Small intestine (tissue), 7 donors: ENCODE results near the gene GNAT2. TPM values are rescaled to one million over a fixed set of nuclear protein-coding genes. Genes with fewer than 3 reads are reported as not detected.

Experiments
- DNase-seq, 2 donors: peaks; one replicate each; pipeline versions ENCODE4 v3.0.0 to v3.0.0-alpha.2; 2013
- FAIRE-seq: peaks from 2 replicates; lab custom pipeline; 2012; peaks lifted over from hg19 to GRCh38; lab: Jason Lieb, UNC
- H3K27ac ChIP-seq, 3 donors: one replicate each; pipeline ENCODE4 v1.5.1; 2013; ENCODE audit warnings: low read length in 2 of 3, mild to moderate bottlenecking in 2 of 3, control low read depth in 1 of 3, inconsistent platforms in 1 of 3, low read depth in 1 of 3, moderate library complexity in 1 of 3
- H3K27me3 ChIP-seq, 3 donors: one replicate each; pipeline ENCODE4 v1.6.1; 2013; ENCODE audit warnings: low read length in 3 of 3, inconsistent platforms in 1 of 3; ENCODE audit not compliant: control insufficient read depth in 3 of 3, insufficient read depth in 3 of 3
- H3K36me3 ChIP-seq, 3 donors: one replicate each; pipeline ENCODE4 v1.6.1; 2013; ENCODE audit warnings: low read length in 3 of 3, inconsistent platforms in 1 of 3, low read depth in 1 of 3, mild to moderate bottlenecking in 1 of 3, moderate library complexity in 1 of 3; ENCODE audit not compliant: control insufficient read depth in 3 of 3, insufficient read depth in 2 of 3
- H3K4me1 ChIP-seq, 3 donors: one replicate each; pipeline ENCODE4 v1.6.1; 2013; ENCODE audit warnings: low read length in 2 of 3, inconsistent platforms in 1 of 3, low read depth in 1 of 3, mild to moderate bottlenecking in 1 of 3, moderate library complexity in 1 of 3; ENCODE audit not compliant: control insufficient read depth in 3 of 3, insufficient read depth in 2 of 3
- H3K4me3 ChIP-seq, 3 donors: one replicate each; pipeline ENCODE4 v1.5.1; 2013; ENCODE audit warnings: low read length in 3 of 3, control low read depth in 1 of 3, inconsistent platforms in 1 of 3, low read depth in 1 of 3, mild to moderate bottlenecking in 1 of 3, moderate library complexity in 1 of 3
- H3K9me3 ChIP-seq, 2 donors: one replicate each; pipeline ENCODE4 v1.6.1; 2013; ENCODE audit warnings: low read depth in 1 of 2, low read length in 1 of 2; ENCODE audit not compliant: control insufficient read depth in 2 of 2, insufficient read depth in 1 of 2
- WGBS, 3 donors: extraction: QIAGEN DNeasy Blood & Tissue Kit; methylation state at CpG; one replicate each; pipeline ENCODE4 v1.1.7; 2013; 5-methylcytosine and 5-hydroxymethylcytosine counted together
- polyA plus RNA-seq, 4 donors: library from polyadenylated mRNA; stranded (reverse) in 3 of 4; unstranded in 1 of 4; fragments of 200-250 nt in 3 of 4; fragments of 120-200 nt in 1 of 4; gene quantifications; one replicate each; pipeline versions ENCODE4 v1.2.1 to v1.2.3, GENCODE V29; 2013
- donor health status: healthy with polysubstance abuse.
- donor health status: control.
- donor health status: control.
- donor health status: Bipolar disorder and iron deficiency.
- donor health status: healthy.

Gene GNAT2
- polyA plus RNA-seq, 4 donors: 0.04 to 0.28 TPM; not detected in 2

DNA sequence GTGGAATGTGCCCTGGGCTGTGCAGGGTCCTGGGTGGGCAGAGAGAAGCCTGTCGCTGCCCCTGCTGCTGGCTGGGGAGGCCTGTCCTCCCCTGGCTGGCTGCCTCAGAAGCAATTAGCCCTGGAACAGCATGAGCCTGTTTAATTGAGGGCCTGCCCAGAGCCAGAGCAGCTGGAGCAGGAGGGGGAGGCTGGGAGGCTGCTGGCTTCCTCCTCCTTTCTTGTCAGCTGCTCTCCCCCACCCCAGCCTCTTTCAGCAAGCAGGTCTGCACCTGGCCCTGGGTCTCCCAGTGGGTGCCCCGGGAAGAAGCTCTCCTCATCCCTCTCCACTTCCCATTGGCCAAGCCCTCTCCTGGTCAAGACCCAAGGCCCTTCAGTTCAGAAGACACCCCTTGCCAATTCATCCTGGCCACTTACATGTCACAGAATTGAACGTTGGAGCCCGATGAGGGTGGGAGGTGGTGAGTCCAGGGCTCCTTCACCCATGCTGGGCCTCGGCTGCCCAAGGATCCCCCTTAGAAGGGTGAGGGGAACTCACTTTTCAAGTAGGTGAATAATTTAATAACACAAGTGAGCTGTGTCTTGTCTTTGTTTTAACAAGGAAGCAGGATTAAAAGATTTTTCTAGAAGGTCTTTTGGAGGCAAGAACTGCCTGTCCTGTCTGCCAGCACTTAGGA lies 13.4 kb upstream of the GNAT2 start:
- peak in 1 of 2 donors; percentile 37 for DNase-seq
- 23 to 44% (median 41%) methylated on average over 5 of the region's 5 CpGs for WGBS, 3 donors

DNA sequence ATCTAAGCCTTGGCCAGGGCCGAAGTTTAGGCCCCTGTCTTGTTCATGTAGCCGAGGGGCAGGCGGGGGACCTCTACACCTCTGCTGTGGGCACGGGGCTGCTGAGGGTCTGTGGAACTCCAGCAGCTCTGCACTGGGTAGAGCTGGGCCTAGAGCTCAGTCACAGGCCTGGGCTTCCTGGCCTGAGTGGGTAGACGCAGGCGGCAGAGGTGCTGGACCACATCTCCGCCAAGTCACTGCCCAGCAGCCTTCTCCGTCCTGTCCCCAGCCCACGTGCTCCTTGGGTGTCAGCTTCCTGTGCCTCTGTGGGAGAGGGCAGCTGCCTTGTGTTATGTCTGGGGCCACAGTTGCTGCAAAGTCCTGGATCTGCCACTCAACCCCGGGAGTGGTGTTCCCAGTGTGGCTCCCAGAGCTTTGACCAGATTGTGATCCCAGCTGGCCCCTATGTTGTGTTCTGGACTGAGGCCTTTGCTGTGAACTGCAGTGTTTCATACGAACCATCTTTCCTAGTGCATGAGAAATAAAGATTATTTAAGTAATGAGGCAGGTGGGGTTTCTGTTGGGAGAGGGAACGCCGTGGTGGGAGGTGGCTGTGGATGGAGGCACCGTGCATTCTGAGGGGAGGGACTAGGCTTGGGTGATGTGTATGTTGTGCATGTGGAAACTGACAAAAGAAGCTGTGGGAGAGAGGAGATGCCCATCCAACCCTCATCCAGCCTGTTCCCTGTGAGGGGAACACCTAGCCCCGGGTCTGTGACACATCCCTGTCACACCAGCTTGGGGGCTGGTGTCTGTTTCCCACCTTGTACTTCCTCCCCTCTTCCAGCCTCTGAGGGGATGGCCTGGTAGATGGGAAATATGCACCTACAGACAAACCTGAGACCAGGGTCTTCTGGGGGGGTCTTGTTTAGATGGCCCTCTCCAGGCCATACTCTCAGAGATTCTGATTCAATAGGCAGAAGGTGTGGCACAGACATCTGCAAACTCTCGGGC lies 12.4 kb upstream of the GNAT2 start:
- Histone ChIP-seq H3K36me3 (peaks cover 11 to 63% (median 12%) of the 10 kb centered on the region in 3 donors), H3K4me1 (peaks cover 5 to 13% (median 8%) of the 10 kb centered on the region in 3 donors), H3K27ac (no peak overlapping the region), H3K9me3 (no peaks in the 10 kb centered on the region), H3K27me3 (no peaks in the 10 kb centered on the region), H3K4me3 (no peak overlapping the region)
- 79 to 82% (median 79%) methylated on average over 16 of the region's 16 CpGs for WGBS, 3 donors
- FAIRE-seq: no peak
- no peak for DNase-seq

More for the DNA sequence above, 13.4 kb upstream of the GNAT2 start:
- no peaks in the 10 kb centered on the region for H3K27me3 ChIP-seq
- H3K4me1 ChIP-seq: peaks cover 5 to 13% (median 8%) of the 10 kb centered on the region in 3 donors
- no peaks in the 10 kb centered on the region for H3K9me3 ChIP-seq
- no peak for FAIRE-seq
- H3K27ac ChIP-seq: peak overlapping the region in 1 of 3 donors; percentile 48
- H3K4me3 ChIP-seq: no peak overlapping the region
- peaks cover 6 to 53% (median 9%) of the 10 kb centered on the region in 3 donors for H3K36me3 ChIP-seq

DNA sequence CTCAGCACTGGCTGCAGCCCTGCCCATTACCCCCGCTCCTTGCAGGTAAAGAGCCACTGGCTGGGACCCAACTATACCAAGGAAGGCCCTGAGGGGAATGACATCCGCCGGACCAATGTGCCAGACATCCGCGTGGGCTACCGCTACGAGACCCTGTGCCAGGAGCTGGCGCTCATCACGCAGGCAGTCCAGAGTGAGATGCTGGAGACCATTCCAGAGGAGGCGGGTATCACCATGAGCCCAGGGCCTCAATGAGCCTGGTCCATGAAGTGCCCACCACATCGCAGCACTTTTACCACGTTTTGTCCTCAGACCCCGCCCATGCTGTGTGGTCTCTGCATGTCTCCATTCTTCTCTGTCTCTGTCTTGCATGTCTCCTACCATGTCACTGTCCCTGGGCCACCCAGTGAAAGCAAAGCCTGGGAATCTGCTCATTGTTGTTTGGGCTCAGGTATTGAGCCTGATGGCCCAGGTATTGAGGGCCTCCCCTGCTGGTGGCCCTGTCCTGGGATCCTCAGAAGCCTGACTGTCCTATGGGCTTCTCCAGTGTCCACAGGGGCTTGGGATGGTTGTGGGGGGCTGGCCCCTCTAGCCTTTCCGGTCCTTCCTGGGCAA lies 11.6 kb upstream of the GNAT2 start:
- DNase-seq (no peak), FAIRE-seq (no peak)
- Histone ChIP-seq H3K4me3 (no peak overlapping the region), H3K27ac (no peak overlapping the region), H3K27me3 (no peaks in the 10 kb centered on the region), H3K4me1 (peaks cover 2 to 6% (median 6%) of the 10 kb centered on the region in 3 donors), H3K36me3 (peaks cover 12 to 71% (median 14%) of the 10 kb centered on the region in 3 donors), H3K9me3 (no peaks in the 10 kb centered on the region)
- WGBS, 3 donors: 90 to 94% (median 94%) methylated on average over 14 of the region's 14 CpGs

DNA sequence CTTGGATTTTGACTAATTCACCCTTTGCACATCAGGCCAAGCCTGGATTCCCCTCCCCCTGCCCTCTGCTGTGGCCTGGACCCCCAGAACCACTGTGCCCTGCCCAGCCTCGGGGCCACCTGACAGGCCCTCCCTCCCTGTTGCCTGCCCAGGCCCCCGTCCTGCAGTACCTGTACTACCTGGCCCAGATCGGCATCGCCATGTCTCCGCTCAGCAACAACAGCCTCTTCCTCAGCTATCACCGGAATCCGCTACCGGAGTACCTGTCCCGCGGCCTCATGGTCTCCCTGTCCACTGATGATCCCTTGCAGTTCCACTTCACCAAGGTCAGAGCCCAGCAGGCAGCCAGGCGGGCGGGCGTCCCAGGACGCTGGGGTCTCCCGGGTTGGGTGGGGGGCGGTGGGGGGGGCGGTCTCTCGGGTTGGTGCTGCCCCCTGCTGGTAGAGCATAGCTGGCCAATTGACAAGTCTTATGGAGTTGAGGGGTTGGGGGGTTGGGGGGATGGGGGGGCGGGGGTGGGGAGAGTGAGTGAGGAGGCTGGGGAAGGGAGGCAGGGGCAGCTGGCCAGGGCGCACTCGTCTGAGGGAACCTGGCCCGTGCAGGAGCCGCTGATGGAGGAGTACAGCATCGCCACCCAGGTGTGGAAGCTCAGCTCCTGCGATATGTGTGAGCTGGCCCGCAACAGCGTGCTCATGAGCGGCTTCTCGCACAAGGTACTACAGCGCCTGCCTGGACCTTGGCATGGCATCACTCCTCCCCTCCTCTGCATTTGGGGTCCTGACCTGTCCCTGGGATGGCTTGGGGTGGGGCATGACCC lies 10.9 kb upstream of the GNAT2 start:
- DNase-seq (no peak), FAIRE-seq (no peak)
- H3K4me1 ChIP-seq: peaks cover 0 to 4% (median 3%) of the 10 kb centered on the region in 3 donors
- H3K9me3 ChIP-seq: no peaks in the 10 kb centered on the region
- 80 to 83% (median 83%) methylated on average over 29 to 30 of the region's 30 CpGs for WGBS, 3 donors
- no peak overlapping the region for H3K27ac ChIP-seq
- no peak overlapping the region for H3K4me3 ChIP-seq
- no peaks in the 10 kb centered on the region for H3K27me3 ChIP-seq
- H3K36me3 ChIP-seq: peaks cover 13 to 79% (median 14%) of the 10 kb centered on the region in 3 donors

DNA sequence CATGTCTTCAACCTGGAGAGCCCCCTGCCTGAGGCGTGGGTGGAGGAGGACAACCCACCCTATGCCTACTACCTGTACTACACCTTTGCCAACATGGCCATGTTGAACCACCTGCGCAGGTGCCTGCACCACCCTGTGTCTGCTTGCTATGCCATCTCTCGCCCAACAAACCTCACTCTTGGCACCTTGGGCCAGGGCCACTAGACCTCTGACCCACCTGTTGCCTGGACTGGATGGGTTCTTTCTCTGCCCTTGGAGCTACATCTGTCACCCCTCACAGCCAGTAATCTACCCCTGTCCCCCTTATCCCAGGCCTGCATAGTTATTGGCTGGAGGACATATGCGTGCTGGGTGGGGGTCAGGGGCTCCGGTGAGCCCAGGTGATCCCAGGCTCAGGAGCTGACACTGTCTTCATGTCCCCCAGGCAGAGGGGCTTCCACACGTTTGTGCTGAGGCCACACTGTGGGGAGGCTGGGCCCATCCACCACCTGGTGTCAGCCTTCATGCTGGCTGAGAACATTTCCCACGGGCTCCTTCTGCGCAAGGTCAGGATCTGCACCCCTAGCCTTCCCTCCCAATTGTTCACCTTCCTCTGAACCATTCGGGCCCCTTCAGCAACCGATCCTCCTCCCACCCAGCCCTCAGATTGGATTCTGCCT lies 10.1 kb upstream of the GNAT2 start:
- H3K27ac ChIP-seq: no peak overlapping the region
- FAIRE-seq (no peak), DNase-seq (no peak)
- H3K27me3 ChIP-seq: no peaks in the 10 kb centered on the region
- H3K4me3 ChIP-seq: no peak overlapping the region
- H3K36me3 ChIP-seq: peaks cover 13 to 86% (median 14%) of the 10 kb centered on the region in 3 donors
- H3K4me1 ChIP-seq: peaks cover 0 to 4% (median 4%) of the 10 kb centered on the region in 3 donors
- no peaks in the 10 kb centered on the region for H3K9me3 ChIP-seq
- WGBS, 3 donors: 80 to 91% (median 91%) methylated on average over 10 of the region's 10 CpGs

DNA sequence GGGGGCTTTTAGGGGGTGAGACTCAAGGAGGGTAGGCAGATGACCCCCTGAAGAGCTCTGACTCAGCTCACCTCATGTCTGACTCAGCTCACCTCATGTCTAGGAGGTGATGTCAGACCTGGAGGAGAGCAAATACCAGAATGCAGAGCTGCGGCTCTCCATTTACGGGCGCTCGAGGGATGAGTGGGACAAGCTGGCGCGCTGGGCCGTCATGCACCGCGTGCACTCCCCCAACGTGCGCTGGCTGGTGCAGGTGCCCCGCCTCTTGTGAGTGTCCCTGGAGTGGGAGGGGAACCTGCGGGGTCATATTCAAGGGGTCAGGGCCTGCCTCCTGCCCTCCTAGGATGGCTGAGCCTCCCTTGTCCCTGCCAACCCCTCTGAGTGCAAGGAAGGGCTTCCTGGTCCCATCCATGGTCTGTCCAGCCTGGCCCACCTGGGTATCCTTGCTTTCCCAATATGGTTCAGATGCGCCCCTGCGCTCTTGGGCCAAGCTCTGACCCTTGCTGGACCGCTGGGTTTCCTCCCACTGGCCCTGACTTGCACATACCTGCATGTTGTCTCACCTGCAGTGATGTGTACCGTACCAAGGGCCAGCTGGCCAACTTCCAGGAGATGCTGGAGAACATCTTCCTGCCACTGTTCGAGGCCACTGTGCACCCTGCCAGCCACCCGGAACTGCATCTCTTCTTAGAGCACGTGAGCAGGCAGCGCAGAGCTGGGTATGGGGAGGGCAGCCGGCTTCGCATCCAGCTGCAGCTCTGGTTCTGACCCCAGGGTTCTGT lies 9.3 kb upstream of the GNAT2 start:
- Histone ChIP-seq H3K36me3 (peaks cover 13 to 92% (median 14%) of the 10 kb centered on the region in 3 donors), H3K4me1 (peaks cover 0 to 9% (median 7%) of the 10 kb centered on the region in 3 donors), H3K27ac (no peak overlapping the region), H3K27me3 (no peaks in the 10 kb centered on the region), H3K9me3 (no peaks in the 10 kb centered on the region), H3K4me3 (no peak overlapping the region)
- FAIRE-seq (no peak), DNase-seq (no peak)
- 84 to 89% (median 87%) methylated on average over 23 of the region's 23 CpGs for WGBS, 3 donors
